Neural cell (in vitro differentiated cells): ENCODE results near the gene LDLRAD4. TPM values are rescaled to one million over a fixed set of nuclear protein-coding genes. Genes with fewer than 3 reads are reported as not detected.

Experiments used
- H2AFZ ChIP-seq: fragments of 200-600, 300-800 bp; sonication (generic), shearing (Covaris generic); 2 replicates; pipeline ENCODE4 v1.6.0; 2014; ENCODE audit warnings: low read depth, mild to moderate bottlenecking, antibody characterized with exemption, low read length, moderate library complexity
- H3F3A ChIP-seq: fragments of 200-600 bp; shearing (Covaris generic); 2 replicates; pipeline ENCODE4 v1.6.1; 2016; ENCODE audit warnings: mild to moderate bottlenecking, moderate library complexity, mixed read lengths, antibody characterized with exemption, low read length; ENCODE audit not compliant: insufficient read depth, poor library complexity, severe bottlenecking
- H3K27ac ChIP-seq: fragments of 200-600, 300-800 bp; sonication (generic), shearing (Covaris generic); 2 replicates; pipeline ENCODE4 v1.5.1; 2014; ENCODE audit warnings: mild to moderate bottlenecking, low read length, moderate library complexity
- H3K27me3 ChIP-seq: fragments of 300-800, 200-600 bp; sonication (generic), shearing (Covaris generic); 2 replicates; pipeline ENCODE4 v1.6.0; 2014; ENCODE audit warnings: mild to moderate bottlenecking, low read depth, low read length, moderate library complexity; ENCODE audit not compliant: insufficient read depth
- H3K36me3 ChIP-seq: fragments of 300-800, 200-600 bp; sonication (generic), shearing (Covaris generic); 2 replicates; pipeline ENCODE4 v1.5.1; 2014; ENCODE audit warnings: mild to moderate bottlenecking, antibody characterized with exemption, low read length, moderate library complexity; ENCODE audit not compliant: insufficient read depth
- H3K4me2 ChIP-seq: fragments of 300-800, 200-600 bp; sonication (generic), shearing (Covaris generic); 2 replicates; pipeline ENCODE4 v1.6.0; 2014; ENCODE audit warnings: mild to moderate bottlenecking, low read length
- H3K4me3 ChIP-seq: fragments of 300-800, 200-600 bp; sonication (generic), shearing (Covaris generic); 2 replicates; pipeline ENCODE4 v1.5.1; 2014; ENCODE audit warnings: mild to moderate bottlenecking, low read length, moderate library complexity
- H3K79me2 ChIP-seq: fragments of 200-600 bp; shearing (Covaris generic); replicated peaks from 2 replicates; pipeline ENCODE4 v1.6.0; 2014; ENCODE audit warnings: mild to moderate bottlenecking, low read length, moderate library complexity; ENCODE audit not compliant: insufficient read depth
- H3K9ac ChIP-seq: fragments of 300-800, 200-600 bp; sonication (generic), shearing (Covaris generic); 2 replicates; pipeline ENCODE4 v1.6.1; 2016; ENCODE audit warnings: mild to moderate bottlenecking, low read length, mixed read lengths
- H3K9me2 ChIP-seq: fragments of 200-600 bp; shearing (Covaris generic); 2 replicates; pipeline ENCODE4 v1.6.1; 2016; ENCODE audit warnings: mild to moderate bottlenecking, low read length, mixed read lengths; ENCODE audit not compliant: insufficient read depth
- H3K9me3 ChIP-seq: fragments of 200-600, 300-800 bp; sonication (generic), shearing (Covaris generic); 2 replicates; pipeline ENCODE4 v1.6.1; 2016; ENCODE audit warnings: mild to moderate bottlenecking, mixed run types, low read length, moderate library complexity, mixed read lengths
- H4K20me1 ChIP-seq: fragments of 200-600 bp; shearing (Covaris generic); 2 replicates; pipeline ENCODE4 v1.6.1; 2016; ENCODE audit warnings: mild to moderate bottlenecking, mixed run types; ENCODE audit not compliant: insufficient read depth
- CTCF ChIP-seq: fragments of 450-650 bp; IDR thresholded peaks from 2 replicates; pipeline ENCODE4 v1.5.1; 2014; ENCODE audit warnings: antibody characterized with exemption, mild to moderate bottlenecking, moderate library complexity; ENCODE audit not compliant: poor library complexity, severe bottlenecking
- EP300 ChIP-seq: fragments of 450-650 bp; conservative IDR thresholded peaks from 2 replicates; pipeline ENCODE4 v1.6.1; 2014; ENCODE audit warnings: antibody characterized with exemption, mild to moderate bottlenecking, moderate library complexity; ENCODE audit not compliant: poor library complexity, severe bottlenecking
- EZH2 ChIP-seq: fragments of 200-600, 300-800 bp; shearing (Covaris generic), sonication (generic); IDR thresholded peaks from 2 replicates; pipeline ENCODE4 v1.6.1; 2014; ENCODE audit warnings: antibody characterized with exemption, low read length, borderline replicate concordance, mild to moderate bottlenecking; ENCODE audit not compliant: insufficient read depth, poor library complexity, severe bottlenecking
- MXI1 ChIP-seq: fragments of 450-650 bp; conservative IDR thresholded peaks from 2 replicates; pipeline ENCODE4 v1.6.1; 2014; ENCODE audit warnings: antibody characterized with exemption, mild to moderate bottlenecking; ENCODE audit not compliant: poor library complexity, severe bottlenecking
- POLR2AphosphoS5 ChIP-seq: IDR thresholded peaks from 2 replicates; pipeline ENCODE4 v1.6.1; 2012
- RAD21 ChIP-seq: fragments of 450-650 bp; conservative IDR thresholded peaks from 2 replicates; pipeline ENCODE4 v1.6.1; 2014; ENCODE audit warnings: antibody characterized with exemption, mild to moderate bottlenecking, moderate library complexity
- SMC3 ChIP-seq: fragments of 450-650 bp; conservative IDR thresholded peaks from 2 replicates; pipeline ENCODE4 v1.6.1; 2014; ENCODE audit warnings: antibody characterized with exemption, mild to moderate bottlenecking, moderate library complexity; ENCODE audit not compliant: poor library complexity
- TAF1 ChIP-seq: IDR thresholded peaks from 2 replicates; pipeline ENCODE4 v1.6.1; 2012; ENCODE audit warnings: low read depth
- polyA plus RNA-seq: library from polyadenylated mRNA; depleted of rRNA; stranded (reverse); fragments of >200 nt; gene quantifications from 2 replicates; pipeline ENCODE4 v1.2.3, GENCODE V29; 2014
- TF ChIP-seq, protein P1 (sequence below): IDR thresholded peaks from 2 replicates; pipeline ENCODE4 v1.6.1; 2012; ENCODE audit warnings: borderline replicate concordance

LDLRAD4 gene
- polyA plus RNA-seq, 1 donor from 2014 or later: 3.7 TPM

DNA sequence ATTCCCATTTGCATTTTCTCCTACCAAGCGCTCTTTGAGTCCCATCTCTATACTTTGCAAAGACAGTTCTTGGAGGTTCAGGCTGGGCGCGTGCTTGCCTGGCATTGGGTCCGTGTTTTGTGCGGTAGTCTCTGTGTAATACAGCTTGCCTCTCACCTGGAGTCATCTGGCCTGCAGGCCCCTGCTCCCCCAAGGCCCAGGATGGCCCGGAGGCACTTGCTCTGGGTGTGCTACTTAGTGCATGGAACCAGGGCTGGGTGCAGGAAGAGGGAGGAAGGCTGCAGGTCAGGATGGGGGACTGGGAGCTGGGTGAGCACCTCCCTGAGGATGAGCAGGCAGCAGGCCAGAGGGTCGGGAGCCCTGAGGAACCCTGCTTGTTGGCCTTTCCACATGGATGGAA, 220.9 kb downstream of the LDLRAD4 start:
- Histone ChIP-seq H3K27ac (no peak overlapping the region), H3K36me3 (no peaks in the 10 kb centered on the region), H3K79me2 (no peaks in the 10 kb centered on the region), H3K4me2 (no peak overlapping the region), H3K9me2 (no peaks in the 10 kb centered on the region), H2AFZ (no peak overlapping the region), H3K9me3 (no peaks in the 10 kb centered on the region), H4K20me1 (no peaks in the 10 kb centered on the region), H3F3A (no peaks in the 10 kb centered on the region), H3K27me3 (no peaks in the 10 kb centered on the region), H3K4me3 (no peak overlapping the region), H3K9ac (no peak overlapping the region)
- no peak for TF ChIP-seq POLR2AphosphoS5
- no peak for TF ChIP-seq RAD21
- TF ChIP-seq MXI1: no peak
- TF ChIP-seq EP300: no peak
- no peak for TF ChIP-seq SMC3
- TF ChIP-seq EZH2: no peak

GRCh38 chr18:13440277-13441248, 222.0 kb downstream of the LDLRAD4 start:
- Histone ChIP-seq H3K4me3 (no peak overlapping the region), H2AFZ (no peak overlapping the region), H3F3A (no peaks in the 10 kb centered on the region), H3K27me3 (no peaks in the 10 kb centered on the region), H3K79me2 (no peaks in the 10 kb centered on the region), H3K27ac (no peak overlapping the region), H4K20me1 (no peaks in the 10 kb centered on the region), H3K9ac (no peak overlapping the region), H3K9me2 (no peaks in the 10 kb centered on the region), H3K9me3 (no peaks in the 10 kb centered on the region), H3K36me3 (no peaks in the 10 kb centered on the region), H3K4me2 (no peak overlapping the region)
- TF ChIP-seq SMC3: no peak

DNA sequence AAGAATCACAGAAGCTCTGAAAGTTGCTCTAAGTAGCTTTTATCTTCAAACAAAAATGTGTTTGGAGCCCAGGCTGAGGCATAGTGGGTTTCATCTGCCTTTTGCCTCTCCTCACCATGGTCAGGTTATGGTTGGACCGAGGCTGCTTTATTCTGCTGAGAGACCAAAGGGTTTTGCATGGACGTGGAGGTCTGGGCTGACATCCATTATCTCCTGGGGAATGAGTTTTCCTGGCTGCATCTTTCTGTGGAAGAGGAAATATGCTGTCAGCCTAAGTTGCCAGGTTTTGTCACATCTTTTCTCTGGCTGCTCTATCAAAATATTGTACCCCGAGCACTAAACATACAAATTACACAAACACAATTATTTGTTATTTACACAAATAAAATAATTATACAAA, 223.2 kb downstream of the LDLRAD4 start:
- Histone ChIP-seq H3K79me2 (no peaks in the 10 kb centered on the region), H2AFZ (no peak overlapping the region), H3K36me3 (no peaks in the 10 kb centered on the region), H3K27me3 (no peaks in the 10 kb centered on the region), H3K9me3 (no peaks in the 10 kb centered on the region), H3K9ac (no peak overlapping the region), H3K9me2 (no peaks in the 10 kb centered on the region), H3K4me3 (no peak overlapping the region), H3K4me2 (no peak overlapping the region), H3F3A (no peaks in the 10 kb centered on the region), H3K27ac (no peak overlapping the region), H4K20me1 (no peaks in the 10 kb centered on the region)
- TF ChIP-seq RAD21 (no peak), POLR2AphosphoS5 (no peak), CTCF (no peak), EZH2 (no peak), EP300 (no peak), TAF1 (no peak), SMC3 (no peak)
- TF ChIP-seq, protein P1, sequence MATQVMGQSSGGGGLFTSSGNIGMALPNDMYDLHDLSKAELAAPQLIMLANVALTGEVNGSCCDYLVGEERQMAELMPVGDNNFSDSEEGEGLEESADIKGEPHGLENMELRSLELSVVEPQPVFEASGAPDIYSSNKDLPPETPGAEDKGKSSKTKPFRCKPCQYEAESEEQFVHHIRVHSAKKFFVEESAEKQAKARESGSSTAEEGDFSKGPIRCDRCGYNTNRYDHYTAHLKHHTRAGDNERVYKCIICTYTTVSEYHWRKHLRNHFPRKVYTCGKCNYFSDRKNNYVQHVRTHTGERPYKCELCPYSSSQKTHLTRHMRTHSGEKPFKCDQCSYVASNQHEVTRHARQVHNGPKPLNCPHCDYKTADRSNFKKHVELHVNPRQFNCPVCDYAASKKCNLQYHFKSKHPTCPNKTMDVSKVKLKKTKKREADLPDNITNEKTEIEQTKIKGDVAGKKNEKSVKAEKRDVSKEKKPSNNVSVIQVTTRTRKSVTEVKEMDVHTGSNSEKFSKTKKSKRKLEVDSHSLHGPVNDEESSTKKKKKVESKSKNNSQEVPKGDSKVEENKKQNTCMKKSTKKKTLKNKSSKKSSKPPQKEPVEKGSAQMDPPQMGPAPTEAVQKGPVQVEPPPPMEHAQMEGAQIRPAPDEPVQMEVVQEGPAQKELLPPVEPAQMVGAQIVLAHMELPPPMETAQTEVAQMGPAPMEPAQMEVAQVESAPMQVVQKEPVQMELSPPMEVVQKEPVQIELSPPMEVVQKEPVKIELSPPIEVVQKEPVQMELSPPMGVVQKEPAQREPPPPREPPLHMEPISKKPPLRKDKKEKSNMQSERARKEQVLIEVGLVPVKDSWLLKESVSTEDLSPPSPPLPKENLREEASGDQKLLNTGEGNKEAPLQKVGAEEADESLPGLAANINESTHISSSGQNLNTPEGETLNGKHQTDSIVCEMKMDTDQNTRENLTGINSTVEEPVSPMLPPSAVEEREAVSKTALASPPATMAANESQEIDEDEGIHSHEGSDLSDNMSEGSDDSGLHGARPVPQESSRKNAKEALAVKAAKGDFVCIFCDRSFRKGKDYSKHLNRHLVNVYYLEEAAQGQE: no peak
